B cell (primary cell): Measurements from ENCODE around the gene RBMS3. TPM values are rescaled to one million over a fixed set of nuclear protein-coding genes. Genes with fewer than 3 reads are reported as not detected.

Source experiments
- ATAC-seq: fragments of 200-7000 bp; cut with Tn5 transposase; one replicate; pipeline ENCODE4 v1.10.0; 2021; ENCODE audit warnings: low read depth, mild to moderate bottlenecking, moderate number of reproducible peaks, moderate library complexity
- CTCF ChIA-PET: fragments of 350-600 bp; sonication (Branson Sonifier 250); formaldehyde crosslinking; loops from one replicate; lab custom pipeline; 2021; ENCODE audit warnings: antibody characterized with exemption, inconsistent platforms; lab: Charles Lee
- POLR2A ChIA-PET: fragments of 350-600 bp; sonication (Branson Sonifier 250); formaldehyde crosslinking; loops from one replicate; lab custom pipeline; 2021; ENCODE audit warnings: antibody characterized with exemption; lab: Charles Lee
- DNase-seq: peaks from one replicate; pipeline ENCODE4 v3.0.0; 2013
- H2AFZ ChIP-seq: 2 replicates; pipeline ENCODE4 v1.6.1; 2012; ENCODE audit warnings: mild to moderate bottlenecking, low read depth, low read length; ENCODE audit not compliant: insufficient read depth, poor library complexity, severe bottlenecking
- H3K27ac ChIP-seq, 2 donors: 1 replicate in 1 of 2; 2 replicates in 1 of 2; pipeline ENCODE4 v1.5.1; 2012 to 2013; ENCODE audit warnings: low read length in 2 of 2, mild to moderate bottlenecking in 2 of 2, moderate library complexity in 1 of 2
- H3K27me3 ChIP-seq, 4 experiments: fragments of 200-600 bp in 1 of 4; sonication (generic) in 1 of 4; replicated peaks in 1 of 4; 1 replicate in 2 of 4; 2 replicates in 2 of 4; pipeline versions ENCODE4 v1.6.1 to v1.7.0; 2013 to 2016; ENCODE audit warnings: low read length in 3 of 4, mild to moderate bottlenecking in 2 of 4, mixed read lengths in 1 of 4, moderate library complexity in 1 of 4; ENCODE audit not compliant: insufficient read depth in 4 of 4, control insufficient read depth in 3 of 4; ENCODE audit errors: control extremely low read depth in 1 of 4
- H3K36me3 ChIP-seq, 2 experiments: replicated peaks in 1 of 2; 1 replicate in 1 of 2; 2 replicates in 1 of 2; pipeline versions ENCODE4 v1.6.1 to v1.7.1; 2013; ENCODE audit warnings: low read length in 1 of 2; ENCODE audit not compliant: insufficient read depth in 2 of 2, control insufficient read depth in 1 of 2; ENCODE audit errors: control extremely low read depth in 1 of 2, extremely low read depth in 1 of 2
- H3K4me1 ChIP-seq, 2 donors: fragments of 200-600 bp in 1 of 2; sonication (generic) in 1 of 2; 1 replicate in 1 of 2; 2 replicates in 1 of 2; pipeline versions ENCODE4 v1.5.1 to v1.6.1; 2013 to 2017; ENCODE audit warnings: low read length in 2 of 2; ENCODE audit not compliant: control insufficient read depth in 2 of 2, insufficient read depth in 2 of 2
- H3K4me2 ChIP-seq: replicated peaks from 2 replicates; pipeline ENCODE3; 2012; ENCODE audit warnings: mild to moderate bottlenecking, low read depth, low read length; ENCODE audit not compliant: poor library complexity, severe bottlenecking
- H3K4me3 ChIP-seq, 5 experiments: fragments of 200-600 bp in 1 of 5; sonication (generic) in 1 of 5; 1 replicate in 3 of 5; 2 replicates in 2 of 5; pipeline versions ENCODE4 v1.5.1 to v1.7.0; 2011 to 2016; ENCODE audit warnings: low read length in 4 of 5, mild to moderate bottlenecking in 4 of 5, low read depth in 2 of 5, control low read depth in 1 of 5, moderate library complexity in 1 of 5; ENCODE audit not compliant: insufficient read depth in 1 of 5; ENCODE audit errors: control extremely low read depth in 1 of 5, extremely low read depth in 1 of 5
- H3K79me2 ChIP-seq: fragments of 200-600 bp; sonication (generic); one replicate; pipeline ENCODE4 v1.6.0; 2016; ENCODE audit warnings: low read length; ENCODE audit not compliant: control insufficient read depth, insufficient read depth
- H3K9ac ChIP-seq: fragments of 200-600 bp; sonication (generic); 2 replicates; pipeline ENCODE4 v1.6.1; 2017; ENCODE audit warnings: mild to moderate bottlenecking, low read length, moderate library complexity
- H3K9me3 ChIP-seq, 3 donors: one replicate each; pipeline versions ENCODE4 v1.6.1 to v1.7.1; 2013; ENCODE audit warnings: low read length in 2 of 3; ENCODE audit not compliant: control insufficient read depth in 2 of 3, insufficient read depth in 1 of 3; ENCODE audit errors: control extremely low read depth in 1 of 3
- H4K20me1 ChIP-seq: 2 replicates; pipeline ENCODE4 v1.6.0; 2012; ENCODE audit warnings: mild to moderate bottlenecking, low read length; ENCODE audit not compliant: insufficient read depth, control insufficient read depth, poor library complexity, severe bottlenecking
- H3K27ac Mint-ChIP-seq: one replicate; pipeline ENCODE4 v1.8.0; 2021; ENCODE audit warnings: mixed read lengths
- H3K27me3 Mint-ChIP-seq: one replicate; pipeline ENCODE4 v1.8.0; 2021; ENCODE audit warnings: mixed read lengths
- H3K4me1 Mint-ChIP-seq: one replicate; pipeline ENCODE4 v1.8.0; 2021; ENCODE audit warnings: mixed read lengths
- H3K4me3 Mint-ChIP-seq: one replicate; pipeline ENCODE4 v1.8.0; 2021; ENCODE audit warnings: mixed read lengths
- H3K9me3 Mint-ChIP-seq: one replicate; pipeline ENCODE4 v1.8.0; 2022; ENCODE audit warnings: mixed read lengths; ENCODE audit not compliant: insufficient read depth
- CTCF ChIP-seq: fragments of 200-600 bp; IDR thresholded peaks from one replicate; pipeline ENCODE4 v1.8.0; 2022; ENCODE audit warnings: antibody characterized with exemption, mild to moderate bottlenecking
- EZH2 ChIP-seq: IDR thresholded peaks from 2 replicates; pipeline ENCODE4 v1.6.1; 2012; ENCODE audit warnings: borderline replicate concordance, low read depth, mild to moderate bottlenecking, moderate library complexity, low read length; ENCODE audit not compliant: insufficient read depth, poor library complexity, severe bottlenecking
- WGBS: methylation state at CpG from one replicate; pipeline ENCODE4 v1.1.5; 2013; ENCODE audit warnings: missing lambda C conversion rate; ENCODE audit not compliant: insufficient coverage; 5-methylcytosine and 5-hydroxymethylcytosine counted together
- intact Hi-C: fragments of 100-400 bp; cut with micrococcal nuclease; formaldehyde crosslinking; loops from one replicate; pipeline ENCODE4 v1.10.0; 2022
- polyA plus RNA-seq: library from polyadenylated mRNA; depleted of rRNA; stranded (reverse); fragments of >200 nt; gene quantifications from 2 replicates; pipeline ENCODE4 v1.2.3, GENCODE V29; 2012
- total RNA-seq, 2 donors: library from RNA; stranded (reverse); fragments of 120-200 nt in 1 of 2; gene quantifications; 1 replicate in 1 of 2; 2 replicates in 1 of 2; pipeline versions ENCODE4 v1.2.3 to v1.2.4, GENCODE V29; 2013 to 2022

RBMS3 gene
- total and polyA plus RNA-seq, 2 donors (not counting 1 experiment from before 2014, with no cell fraction given), result not detected

- H3K27me3 Mint-ChIP-seq, result no peaks in the 10 kb centered on the region
- H3K27ac ChIP-seq, result no peak overlapping the region
- TF ChIP-seq CTCF (no peak), EZH2 (no peak)
- H3K36me3 ChIP-seq, result no peaks in the 10 kb centered on the region
- CTCF ChIA-PET, result no interaction called here
- POLR2A ChIA-PET, result no interaction called here
- H4K20me1 ChIP-seq, result no peaks in the 10 kb centered on the region
- no peak overlapping the region for H2AFZ ChIP-seq
- H3K4me2 ChIP-seq, result no peak overlapping the region
- ATAC-seq (no peak), DNase-seq (no peak)
- no peak overlapping the region for H3K9ac ChIP-seq
- WGBS, result 100% methylated on average over 1 of the region's 3 CpGs
- H3K4me3 ChIP-seq, result no peak overlapping the region
- no peaks in the 10 kb centered on the region for H3K79me2 ChIP-seq
- H3K27ac Mint-ChIP-seq, result no peak overlapping the region
- intact Hi-C loops, result no loop called here
- H3K27me3 ChIP-seq, result no peaks in the 10 kb centered on the region
- H3K4me3 Mint-ChIP-seq, result no peak overlapping the region
- no peaks in the 10 kb centered on the region for H3K4me1 Mint-ChIP-seq
- H3K9me3 Mint-ChIP-seq, result no peaks in the 10 kb centered on the region
- H3K9me3 ChIP-seq, result no peaks in the 10 kb centered on the region
- H3K4me1 ChIP-seq, result no peaks in the 10 kb centered on the region
These were observed 437.8 kb downstream of the RBMS3 start for GRCh38 chr3:29718661-29719065.

GRCh38 chr3:29720665-29721064, 439.8 kb downstream of the RBMS3 start:
- CTCF ChIA-PET, result no interaction called here
- no peak overlapping the region for H3K27ac Mint-ChIP-seq

More at GRCh38 chr3:29720665-29721064, 439.8 kb downstream of the RBMS3 start:
- Mint-ChIP-seq H3K9me3 (no peaks in the 10 kb centered on the region), H3K4me3 (no peak overlapping the region), H3K27me3 (no peaks in the 10 kb centered on the region), H3K4me1 (no peaks in the 10 kb centered on the region)
- H3K27ac ChIP-seq, result no peak overlapping the region
- no peaks in the 10 kb centered on the region for H4K20me1 ChIP-seq
- 100% methylated on average over 1 of the region's 3 CpGs for WGBS
- H3K4me3 ChIP-seq, result no peak overlapping the region
- H2AFZ ChIP-seq, result no peak overlapping the region
- no peak overlapping the region for H3K4me2 ChIP-seq
- H3K36me3 ChIP-seq, result no peaks in the 10 kb centered on the region
- intact Hi-C loops, result no loop called here
- H3K79me2 ChIP-seq, result no peaks in the 10 kb centered on the region
- no peak for TF ChIP-seq CTCF
- TF ChIP-seq EZH2, result no peak
- no peak for DNase-seq
- H3K9me3 ChIP-seq, result no peaks in the 10 kb centered on the region
- POLR2A ChIA-PET, result no interaction called here
- no peak overlapping the region for H3K9ac ChIP-seq
- no peaks in the 10 kb centered on the region for H3K4me1 ChIP-seq
- ATAC-seq, result no peak
- H3K27me3 ChIP-seq, result no peaks in the 10 kb centered on the region
